ENCODE data around the gene WDR20.

Gene WDR20

GRCh38 chr14:102111101-102111500 lies 28.6 kb upstream of the WDR20 start:
- Histone ChIP-seq H3K4me3 (replicated peaks; ENCODE audit: low read depth, low read length) (no peak overlapping the region), H3K36me3 (ENCODE audit: control insufficient read depth, insufficient read depth, low read length) (no peaks in the 10 kb centered on the region), H3K27me3 (replicated peaks; ENCODE audit: control insufficient read depth, insufficient read depth, low read length) (no peaks in the 10 kb centered on the region)
- no peak for DNase-seq (ENCODE audit: extremely low read depth, insufficient read length)
- no peak for TF ChIP-seq CTCF (IDR thresholded peaks at IDR 0.05; ENCODE audit: insufficient read depth, low read length, poor library complexity, severe bottlenecking)

- no peak overlapping the region for H3K4me3 ChIP-seq (replicated peaks; ENCODE audit: low read depth, low read length)
- no peaks in the 10 kb centered on the region for H3K27me3 ChIP-seq (replicated peaks; ENCODE audit: control insufficient read depth, insufficient read depth, low read length)
- DNase-seq (ENCODE audit: extremely low read depth, insufficient read length), result no peak
- no peaks in the 10 kb centered on the region for H3K36me3 ChIP-seq (ENCODE audit: control insufficient read depth, insufficient read depth, low read length)
- no peak for TF ChIP-seq CTCF (IDR thresholded peaks at IDR 0.05; ENCODE audit: insufficient read depth, low read length, poor library complexity, severe bottlenecking)
These were observed 23.1 kb upstream of the WDR20 start for GRCh38 chr14:102116361-102117180.

GRCh38 chr14:102117852-102118251 lies 21.8 kb upstream of the WDR20 start:
- Histone ChIP-seq H3K36me3 (ENCODE audit: control insufficient read depth, insufficient read depth, low read length) (no peaks in the 10 kb centered on the region), H3K27me3 (replicated peaks; ENCODE audit: control insufficient read depth, insufficient read depth, low read length) (no peaks in the 10 kb centered on the region), H3K4me3 (replicated peaks; ENCODE audit: low read depth, low read length) (no peak overlapping the region)
- no peak for TF ChIP-seq CTCF (IDR thresholded peaks at IDR 0.05; ENCODE audit: insufficient read depth, low read length, poor library complexity, severe bottlenecking)
- DNase-seq (ENCODE audit: extremely low read depth, insufficient read length), result no peak

GRCh38 chr14:102120888-102121287 lies 18.8 kb upstream of the WDR20 start:
- H3K4me3 ChIP-seq (replicated peaks; ENCODE audit: low read depth, low read length), result no peak overlapping the region
- no peak for TF ChIP-seq CTCF (IDR thresholded peaks at IDR 0.05; ENCODE audit: insufficient read depth, low read length, poor library complexity, severe bottlenecking)
- no peaks in the 10 kb centered on the region for H3K36me3 ChIP-seq (ENCODE audit: control insufficient read depth, insufficient read depth, low read length)
- no peaks in the 10 kb centered on the region for H3K27me3 ChIP-seq (replicated peaks; ENCODE audit: control insufficient read depth, insufficient read depth, low read length)
- DNase-seq (ENCODE audit: extremely low read depth, insufficient read length), result no peak

- no peak overlapping the region for H3K4me3 ChIP-seq (replicated peaks; ENCODE audit: low read depth, low read length)
- no peaks in the 10 kb centered on the region for H3K27me3 ChIP-seq (replicated peaks; ENCODE audit: control insufficient read depth, insufficient read depth, low read length)
- no peak for DNase-seq (ENCODE audit: extremely low read depth, insufficient read length)
- no peak for TF ChIP-seq CTCF (IDR thresholded peaks at IDR 0.05; ENCODE audit: insufficient read depth, low read length, poor library complexity, severe bottlenecking)
- no peaks in the 10 kb centered on the region for H3K36me3 ChIP-seq (ENCODE audit: control insufficient read depth, insufficient read depth, low read length)
These were observed 18.1 kb upstream of the WDR20 start for GRCh38 chr14:102121567-102121966.

Data from GM06990 (cell line).